Cardiac fibroblast (primary cell): ENCODE results near the gene HLA-E.
"Not testable (repeated sequence)": the region's sequence is repeated elsewhere in the genome, so short reads cannot be mapped to it uniquely, and the experiment has no call there.

ENCODE experiments used
- DNase-seq, 2 donors: peaks; one replicate each; pipeline versions ENCODE4 v3.0.0 to v3.0.0-alpha.2; 2010; ENCODE audit warnings: low read depth in 2 of 2
- H3K4me3 ChIP-seq, 2 donors: replicated peaks in 1 of 2; 1 replicate in 1 of 2; 2 replicates in 1 of 2; pipeline ENCODE4 v1.5.1; 2011; ENCODE audit warnings: low read depth in 2 of 2, low read length in 2 of 2, mild to moderate bottlenecking in 2 of 2, moderate library complexity in 1 of 2
- CTCF ChIP-seq: IDR thresholded peaks from one replicate; pipeline ENCODE4 v1.5.1; 2011; ENCODE audit warnings: low read depth, mild to moderate bottlenecking, low read length, inconsistent platforms

The HLA-E gene

DNA sequence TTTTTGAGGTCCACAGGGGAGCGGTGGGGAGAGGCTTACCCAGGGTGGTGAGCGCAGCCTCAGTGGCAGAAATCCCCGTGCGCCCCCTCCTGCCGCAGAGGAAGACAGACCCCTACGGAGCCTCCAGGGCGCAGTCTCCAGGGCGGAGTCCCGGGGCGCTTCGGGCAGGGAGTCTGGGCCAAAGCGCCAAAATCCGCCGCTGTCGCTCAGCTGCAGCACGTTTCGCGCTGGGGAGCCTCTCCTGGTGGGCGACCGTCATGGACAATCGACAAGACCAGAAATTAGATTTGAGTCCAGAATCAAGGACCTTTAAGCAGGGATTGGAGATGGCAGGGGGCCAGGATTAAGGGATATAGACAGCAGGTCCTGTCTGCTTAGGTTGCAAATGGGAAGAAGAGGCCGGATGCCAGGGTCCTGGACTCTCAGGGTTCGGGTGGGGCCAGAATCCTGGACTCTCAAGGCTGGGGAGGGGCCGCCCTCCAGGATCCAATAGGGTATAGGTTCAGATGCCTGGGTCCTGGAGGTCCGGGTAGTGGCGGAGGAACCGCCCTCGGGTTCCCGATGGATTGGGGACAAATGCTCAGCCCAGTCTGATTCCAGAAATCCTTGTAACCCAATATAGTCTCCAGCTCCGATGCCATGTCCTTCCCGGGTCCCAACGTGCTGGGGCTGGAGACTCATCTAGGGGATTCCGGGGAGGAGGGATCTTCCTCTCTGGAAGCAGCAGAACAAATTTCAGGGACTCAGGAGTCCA lies 7.9 kb upstream of the HLA-E start:
- no peak overlapping the region for H3K4me3 ChIP-seq
- no peak for TF ChIP-seq CTCF
- no peak for DNase-seq

DNA sequence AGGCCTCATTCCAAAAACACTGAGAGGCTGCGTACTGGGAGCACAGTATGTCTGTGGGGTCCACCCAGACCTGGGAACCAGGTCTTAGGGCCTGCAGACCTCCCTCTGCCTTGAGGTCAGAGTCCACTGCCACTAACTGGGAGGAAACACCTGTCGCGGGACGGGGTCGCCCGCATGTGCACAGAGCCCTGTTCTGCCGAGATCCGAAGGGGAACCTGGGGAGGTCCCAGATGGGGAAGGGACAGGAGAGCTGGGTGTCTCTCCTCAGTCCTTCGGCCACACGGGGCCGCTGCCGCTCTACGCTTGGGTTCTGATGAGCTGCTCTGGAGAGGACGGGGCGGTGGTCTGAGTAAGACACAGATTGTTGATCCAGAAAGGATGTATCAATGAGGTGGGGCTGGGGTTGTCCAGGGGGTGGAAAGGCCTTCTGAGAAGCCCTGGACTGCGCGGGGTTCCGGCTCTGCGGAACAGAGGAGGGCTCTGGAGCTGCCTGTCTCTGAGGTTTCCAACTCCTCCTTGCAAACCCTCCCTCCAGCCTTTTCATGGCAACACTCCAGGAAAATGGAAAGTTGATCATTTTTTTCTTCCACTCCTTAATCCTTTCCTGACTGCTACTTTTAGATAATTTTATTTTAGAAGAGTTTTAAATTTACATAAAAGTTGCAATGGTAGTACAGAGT lies 7.2 kb upstream of the HLA-E start:
- DNase-seq, result peak; percentile 71 to 72
- peak overlapping the region in 1 of 2 donors; percentile 14 for H3K4me3 ChIP-seq
- TF ChIP-seq CTCF, result peak; percentile 78

- peak; percentile 85 to 88 for DNase-seq
- TF ChIP-seq CTCF, result peak; percentile 49
- H3K4me3 ChIP-seq, result no peak overlapping the region
These were observed 5.5 kb upstream of the HLA-E start for GRCh38 chr6:30483677-30484279.

DNA sequence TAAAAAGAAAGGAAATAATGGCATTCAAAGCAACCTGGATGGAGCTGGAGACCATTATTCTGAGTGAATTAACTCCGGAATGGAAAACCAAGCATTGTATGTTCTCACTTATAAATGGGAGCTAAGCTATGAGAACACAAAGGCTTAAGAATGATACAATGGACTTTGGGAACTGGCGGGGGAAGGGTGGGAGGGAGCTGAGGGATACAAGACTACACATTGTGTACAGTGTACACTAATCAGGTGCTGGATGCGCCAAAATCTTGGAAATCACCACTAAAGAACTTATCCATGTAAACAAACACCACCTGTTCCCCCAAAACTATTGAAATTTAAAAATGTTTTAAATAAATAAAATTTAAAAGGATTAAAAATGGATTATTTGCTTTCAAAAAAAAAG lies 4.1 kb upstream of the HLA-E start:
- no peak for TF ChIP-seq CTCF
- no peak overlapping the region for H3K4me3 ChIP-seq
- DNase-seq, result no peak

- no peak for TF ChIP-seq CTCF
- no peak overlapping the region for H3K4me3 ChIP-seq
- no peak for DNase-seq
These were observed 1.4 kb upstream of the HLA-E start for GRCh38 chr6:30487926-30488325.

DNA sequence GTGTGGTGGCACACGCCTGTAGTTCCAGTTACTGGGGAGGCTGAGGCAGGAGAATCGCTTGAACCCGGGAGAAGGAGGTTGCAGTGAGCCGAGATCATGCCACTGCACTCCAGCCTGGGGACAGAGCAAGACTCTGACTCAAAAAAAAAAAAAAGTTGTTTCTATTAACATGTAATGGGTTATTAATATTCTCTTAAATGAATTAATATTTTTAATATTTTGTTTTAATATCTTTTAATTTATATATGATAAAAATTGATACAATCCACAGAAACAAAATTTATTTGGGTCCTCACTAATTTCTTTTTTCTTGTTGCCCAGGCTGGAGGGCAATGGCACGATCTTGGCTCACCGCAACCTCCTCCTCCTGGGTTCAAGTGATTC lies 620 bp upstream of the HLA-E start:
- not testable (repeated sequence) for DNase-seq
- H3K4me3 ChIP-seq, result peak overlapping the region; percentile 32 to 99

DNA sequence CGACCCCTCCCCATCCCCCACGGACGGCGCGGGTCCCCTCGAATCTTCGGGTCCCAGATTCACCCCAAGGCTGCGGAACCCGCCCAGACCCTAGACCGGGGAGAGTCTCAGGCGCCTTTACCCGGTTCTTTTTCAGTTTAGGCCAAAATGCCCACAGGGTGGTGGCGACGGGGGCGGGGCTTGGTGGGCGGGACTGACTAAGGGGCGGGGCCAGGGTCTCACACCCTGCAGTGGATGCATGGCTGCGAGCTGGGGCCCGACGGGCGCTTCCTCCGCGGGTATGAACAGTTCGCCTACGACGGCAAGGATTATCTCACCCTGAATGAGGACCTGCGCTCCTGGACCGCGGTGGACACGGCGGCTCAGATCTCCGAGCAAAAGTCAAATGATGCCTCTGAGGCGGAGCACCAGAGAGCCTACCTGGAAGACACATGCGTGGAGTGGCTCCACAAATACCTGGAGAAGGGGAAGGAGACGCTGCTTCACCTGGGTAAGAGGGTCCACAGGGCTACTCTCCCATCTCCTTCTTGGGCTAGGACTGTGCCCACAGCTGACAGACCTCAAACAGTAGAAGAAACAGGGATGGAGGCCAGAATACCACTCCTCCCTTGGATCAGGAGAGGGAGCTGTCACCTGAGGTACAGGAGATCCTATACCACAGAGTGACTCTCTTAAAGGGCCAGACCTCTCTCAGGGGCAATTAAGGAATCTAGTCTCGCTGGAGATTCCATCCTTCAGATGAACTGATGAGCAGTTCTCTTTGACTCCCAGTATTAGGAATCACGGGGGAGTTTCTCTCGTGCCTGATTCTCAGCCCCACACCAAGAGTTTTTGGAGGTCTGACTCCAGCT lies 942 bp downstream of the HLA-E start:
- H3K4me3 ChIP-seq, result peak overlapping the region; percentile 96 to 99
- no peak for TF ChIP-seq CTCF
- peak; percentile 63 to 74 for DNase-seq

DNA sequence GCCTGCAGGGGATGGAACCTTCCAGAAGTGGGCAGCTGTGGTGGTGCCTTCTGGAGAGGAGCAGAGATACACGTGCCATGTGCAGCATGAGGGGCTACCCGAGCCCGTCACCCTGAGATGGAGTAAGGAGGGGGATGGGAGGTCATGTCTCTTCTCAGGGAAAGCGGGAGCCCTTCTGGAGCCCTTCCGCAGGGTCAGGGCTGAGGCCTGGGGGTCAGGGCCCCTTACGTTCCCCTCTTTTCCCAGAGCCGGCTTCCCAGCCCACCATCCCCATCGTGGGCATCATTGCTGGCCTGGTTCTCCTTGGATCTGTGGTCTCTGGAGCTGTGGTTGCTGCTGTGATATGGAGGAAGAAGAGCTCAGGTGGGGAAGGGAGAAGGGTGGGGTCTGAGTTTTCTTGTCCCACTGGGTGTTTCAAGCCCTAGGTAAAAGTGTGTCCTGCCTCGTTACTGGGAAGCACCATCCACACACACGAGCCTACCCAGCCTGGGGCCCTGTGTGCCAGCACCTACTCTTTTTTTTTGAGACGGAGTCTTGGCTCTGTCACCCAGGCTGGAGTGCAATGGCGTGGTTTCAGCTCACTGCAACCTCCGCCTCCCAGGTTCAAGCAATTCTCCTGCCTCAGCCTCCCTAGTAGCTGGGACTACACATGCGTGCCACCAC lies 2.1 kb downstream of the HLA-E start:
- not testable (repeated sequence) for H3K4me3 ChIP-seq

More for the DNA sequence above, 2.1 kb downstream of the HLA-E start:
- not testable (repeated sequence) for DNase-seq
